Loucy (cell line): Measurements from ENCODE around the gene PRRC2C.

Source experiments
- CTCF ChIP-seq: fragments of 200-600 bp; sonication (generic); conservative IDR thresholded peaks from 2 replicates; pipeline ENCODE4 v1.5.1; 2014; ENCODE audit warnings: mild to moderate bottlenecking, antibody characterized with exemption, low read length
- EZH2phosphoT487 ChIP-seq: fragments of 200-600 bp; IDR thresholded peaks from 2 replicates; pipeline ENCODE4 v1.6.1; 2018; ENCODE audit warnings: antibody characterized with exemption, mild to moderate bottlenecking, moderate library complexity, borderline replicate concordance

GRCh38 chr1:171582589-171582988, 97.3 kb downstream of the PRRC2C start:
- no peak for TF ChIP-seq CTCF
- no peak for TF ChIP-seq EZH2phosphoT487
